Hepatocyte (in vitro differentiated cells): ENCODE data around the gene TOP3B. TPM values are rescaled to one million over a fixed set of nuclear protein-coding genes. Genes with fewer than 3 reads are reported as not detected.

Experiments used
- DNase-seq: peaks from one replicate; pipeline ENCODE4 v3.0.0-alpha.2; 2016; ENCODE audit warnings: low spot score
- H2AFZ ChIP-seq: fragments of 200-600 bp; sonication (generic); 2 replicates; pipeline ENCODE4 v1.6.0; 2016; ENCODE audit warnings: antibody characterized with exemption, mild to moderate bottlenecking
- H3K27ac ChIP-seq: fragments of 200-600 bp; sonication (generic); 2 replicates; pipeline ENCODE4 v1.5.1; 2016; ENCODE audit warnings: mild to moderate bottlenecking
- H3K27me3 ChIP-seq: fragments of 200-600 bp; sonication (generic); 2 replicates; pipeline ENCODE4 v1.6.1; 2016
- H3K36me3 ChIP-seq: fragments of 200-600 bp; sonication (generic); replicated peaks from 2 replicates; pipeline ENCODE4 v1.5.1; 2016; ENCODE audit warnings: low read depth; ENCODE audit not compliant: insufficient read depth
- H3K4me1 ChIP-seq: fragments of 200-600 bp; sonication (generic); 2 replicates; pipeline ENCODE4 v1.5.1; 2016; ENCODE audit warnings: mild to moderate bottlenecking, moderate library complexity; ENCODE audit not compliant: insufficient read depth
- H3K4me2 ChIP-seq: fragments of 200-600 bp; sonication (generic); 2 replicates; pipeline ENCODE4 v1.6.0; 2016
- H3K4me3 ChIP-seq: fragments of 200-600 bp; sonication (generic); 2 replicates; pipeline ENCODE4 v1.5.1; 2016; ENCODE audit warnings: mild to moderate bottlenecking
- H3K79me2 ChIP-seq: fragments of 200-600 bp; sonication (generic); 2 replicates; pipeline ENCODE4 v1.6.0; 2017; ENCODE audit warnings: mild to moderate bottlenecking
- H3K9me2 ChIP-seq: fragments of 200-600 bp; sonication (generic); replicated peaks from 2 replicates; pipeline ENCODE4 v1.6.0; 2017; ENCODE audit warnings: mild to moderate bottlenecking; ENCODE audit not compliant: insufficient read depth
- H3K9me3 ChIP-seq: fragments of 200-600 bp; sonication (generic); 2 replicates; pipeline ENCODE4 v1.5.1; 2016; ENCODE audit warnings: low read depth, mild to moderate bottlenecking
- H4K20me1 ChIP-seq: fragments of 200-600 bp; sonication (generic); 2 replicates; pipeline ENCODE4 v1.6.0; 2016; ENCODE audit warnings: mild to moderate bottlenecking; ENCODE audit not compliant: insufficient read depth, poor library complexity, severe bottlenecking
- EZH2 ChIP-seq: fragments of 200-600 bp; sonication (generic); IDR thresholded peaks from 2 replicates; pipeline ENCODE4 v1.6.1; 2016; ENCODE audit warnings: antibody characterized with exemption, mild to moderate bottlenecking, borderline replicate concordance
- EZH2phosphoT487 ChIP-seq: fragments of 200-600 bp; sonication (generic); IDR thresholded peaks from one replicate; pipeline ENCODE4 v1.6.1; 2018; ENCODE audit warnings: antibody characterized with exemption, mild to moderate bottlenecking, low read depth, moderate library complexity; ENCODE audit not compliant: unreplicated experiment, severe bottlenecking
- WGBS: methylation state at CpG from one replicate; pipeline ENCODE4 v1.1.6; 2016; ENCODE audit warnings: low lambda C conversion rate; ENCODE audit errors: missing lambda C conversion rate; 5-methylcytosine and 5-hydroxymethylcytosine counted together
- polyA plus RNA-seq: library from polyadenylated mRNA; unstranded; fragments of >200 nt; fragmentation: Nextera tagmentation; extraction: Ambion mirVana; gene quantifications from 2 replicates; pipeline ENCODE4 v1.2.1, GENCODE V29; 2016
- total RNA-seq: library from RNA; depleted of rRNA; stranded (reverse); fragments of >200 nt; gene quantifications from 2 replicates; pipeline ENCODE4 v1.2.3, GENCODE V29; 2014
- TF ChIP-seq, protein P1 (sequence below): fragments of 200-600 bp; sonication (generic); IDR thresholded peaks from 2 replicates; pipeline ENCODE4 v1.5.1; 2016; ENCODE audit warnings: antibody characterized with exemption, mild to moderate bottlenecking; ENCODE audit not compliant: poor library complexity

Gene TOP3B
- total and polyA plus RNA-seq, 2 experiments from 2014 or later: 26.6 to 30.8 TPM

DNA sequence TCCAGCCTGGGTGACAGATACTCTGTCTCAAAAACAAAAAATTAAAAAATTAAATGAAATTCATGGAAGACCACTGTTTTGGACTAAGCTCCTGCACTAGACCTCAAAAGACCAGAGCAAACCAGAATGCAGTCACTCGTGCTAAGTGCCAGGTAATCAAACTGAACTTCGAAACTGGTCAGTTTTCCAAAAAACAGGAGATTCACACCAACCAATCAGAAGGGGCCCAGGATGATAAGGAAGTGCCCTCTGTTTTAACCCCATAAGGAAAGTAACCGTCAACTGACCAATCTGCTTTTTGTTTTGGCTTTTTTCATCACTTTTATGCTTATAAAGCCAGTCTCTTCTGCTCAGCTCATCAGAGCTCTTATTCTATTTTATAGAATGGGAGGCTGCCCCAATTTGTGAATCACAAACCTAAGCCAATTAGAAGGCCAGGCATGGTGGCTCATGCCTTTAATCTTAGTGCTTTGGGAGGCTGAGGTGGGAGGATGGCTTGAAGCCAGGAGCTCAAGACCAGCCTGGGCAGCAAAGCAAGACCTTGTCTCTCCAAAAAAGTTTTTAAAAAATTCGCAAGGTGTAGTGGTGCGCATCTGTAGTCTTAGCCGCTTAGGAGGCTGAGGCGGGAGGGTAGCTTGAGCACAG, 10.1 kb upstream of the TOP3B start:
- no peak for DNase-seq
- H3K4me1 ChIP-seq: no peaks in the 10 kb centered on the region
- H4K20me1 ChIP-seq: no peaks in the 10 kb centered on the region
- H3K9me2 ChIP-seq: no peaks in the 10 kb centered on the region
- WGBS: 77% methylated on average over 7 of the region's 7 CpGs
- H3K27ac ChIP-seq: no peak overlapping the region
- no peak for TF ChIP-seq EZH2phosphoT487
- TF ChIP-seq EZH2: no peak
- TF ChIP-seq, protein P1, sequence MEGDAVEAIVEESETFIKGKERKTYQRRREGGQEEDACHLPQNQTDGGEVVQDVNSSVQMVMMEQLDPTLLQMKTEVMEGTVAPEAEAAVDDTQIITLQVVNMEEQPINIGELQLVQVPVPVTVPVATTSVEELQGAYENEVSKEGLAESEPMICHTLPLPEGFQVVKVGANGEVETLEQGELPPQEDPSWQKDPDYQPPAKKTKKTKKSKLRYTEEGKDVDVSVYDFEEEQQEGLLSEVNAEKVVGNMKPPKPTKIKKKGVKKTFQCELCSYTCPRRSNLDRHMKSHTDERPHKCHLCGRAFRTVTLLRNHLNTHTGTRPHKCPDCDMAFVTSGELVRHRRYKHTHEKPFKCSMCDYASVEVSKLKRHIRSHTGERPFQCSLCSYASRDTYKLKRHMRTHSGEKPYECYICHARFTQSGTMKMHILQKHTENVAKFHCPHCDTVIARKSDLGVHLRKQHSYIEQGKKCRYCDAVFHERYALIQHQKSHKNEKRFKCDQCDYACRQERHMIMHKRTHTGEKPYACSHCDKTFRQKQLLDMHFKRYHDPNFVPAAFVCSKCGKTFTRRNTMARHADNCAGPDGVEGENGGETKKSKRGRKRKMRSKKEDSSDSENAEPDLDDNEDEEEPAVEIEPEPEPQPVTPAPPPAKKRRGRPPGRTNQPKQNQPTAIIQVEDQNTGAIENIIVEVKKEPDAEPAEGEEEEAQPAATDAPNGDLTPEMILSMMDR: no peak
- no peaks in the 10 kb centered on the region for H3K27me3 ChIP-seq
- H3K36me3 ChIP-seq: no peaks in the 10 kb centered on the region
- H2AFZ ChIP-seq: no peak overlapping the region
- H3K9me3 ChIP-seq: no peaks in the 10 kb centered on the region
- no peak overlapping the region for H3K4me2 ChIP-seq
- H3K79me2 ChIP-seq: no peaks in the 10 kb centered on the region
- no peak overlapping the region for H3K4me3 ChIP-seq

- H4K20me1 ChIP-seq: no peaks in the 10 kb centered on the region
- no peak overlapping the region for H3K4me3 ChIP-seq
- no peaks in the 10 kb centered on the region for H3K79me2 ChIP-seq
- H3K4me2 ChIP-seq: no peak overlapping the region
- no peaks in the 10 kb centered on the region for H3K4me1 ChIP-seq
- no peaks in the 10 kb centered on the region for H3K9me3 ChIP-seq
- H3K27me3 ChIP-seq: no peaks in the 10 kb centered on the region
- H3K9me2 ChIP-seq: no peaks in the 10 kb centered on the region
- no peak for DNase-seq
- no peak overlapping the region for H3K27ac ChIP-seq
- 95% methylated on average over 5 of the region's 5 CpGs for WGBS
- no peaks in the 10 kb centered on the region for H3K36me3 ChIP-seq
- TF ChIP-seq EZH2phosphoT487 (no peak), EZH2 (no peak)
- TF ChIP-seq, protein P1: no peak
- H2AFZ ChIP-seq: no peak overlapping the region
Measured at GRCh38 chr22:21991774-21992173, 9.2 kb upstream of the TOP3B start.

- 91% methylated on average over 6 of the region's 6 CpGs for WGBS
Measured at GRCh38 chr22:21991304-21991596, 8.7 kb upstream of the TOP3B start.

More at GRCh38 chr22:21991304-21991596, 8.7 kb upstream of the TOP3B start:
- Histone ChIP-seq H3K79me2 (no peaks in the 10 kb centered on the region), H3K4me1 (no peaks in the 10 kb centered on the region), H2AFZ (no peak overlapping the region), H3K9me2 (no peaks in the 10 kb centered on the region), H3K4me3 (no peak overlapping the region), H3K36me3 (no peaks in the 10 kb centered on the region), H3K4me2 (no peak overlapping the region), H3K27ac (no peak overlapping the region), H3K27me3 (no peaks in the 10 kb centered on the region), H3K9me3 (no peaks in the 10 kb centered on the region), H4K20me1 (no peaks in the 10 kb centered on the region)
- TF ChIP-seq, protein P1: no peak
- no peak for TF ChIP-seq EZH2phosphoT487
- no peak for TF ChIP-seq EZH2
- DNase-seq: no peak
